ENCODE measurements around the gene STK16. TPM values are rescaled to one million over a fixed set of nuclear protein-coding genes. Genes with fewer than 3 reads are reported as not detected.

STK16 gene
- total RNA-seq, 1 experiment from 2014 or later = 22.0 TPM

DNA sequence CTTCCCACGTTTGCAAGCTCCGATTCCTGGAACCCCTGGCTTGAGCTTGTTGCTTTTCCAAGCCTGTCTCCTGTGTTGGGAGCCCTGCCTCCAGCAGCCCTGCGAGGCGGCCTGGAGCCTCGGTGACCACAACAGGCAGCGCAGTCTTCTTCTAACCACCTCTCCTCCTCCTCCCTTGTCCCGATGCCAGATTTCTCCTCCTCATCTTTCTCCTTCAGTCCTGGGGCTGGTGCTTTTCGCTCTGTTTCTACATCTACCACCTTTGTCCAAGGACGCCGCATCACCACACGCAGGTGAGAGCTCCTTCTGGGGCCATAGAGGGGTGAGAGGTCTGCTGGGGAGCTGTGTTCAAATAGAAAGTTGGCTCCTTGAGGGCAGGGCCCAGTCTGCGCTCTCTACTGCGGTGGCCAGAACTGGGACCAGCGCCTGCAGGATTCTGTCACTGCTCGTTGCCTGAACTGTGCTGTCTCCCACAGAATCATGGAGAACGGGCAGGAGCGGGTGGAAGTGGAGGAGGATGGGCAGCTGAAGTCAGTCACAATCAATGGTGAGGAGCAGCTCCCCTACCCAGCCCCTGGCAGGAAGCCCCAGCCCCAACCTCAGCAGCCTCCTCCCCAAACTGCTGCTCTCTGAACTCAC, 37.8 kb downstream of the STK16 start:
- no peak for DNase-seq (ENCODE audit: low spot score)
- no peak for TF ChIP-seq EZH2 (IDR thresholded peaks at IDR 0.05; ENCODE audit: borderline replicate concordance, low read depth, low read length, poor library complexity, severe bottlenecking)
- TF ChIP-seq, protein P1, sequence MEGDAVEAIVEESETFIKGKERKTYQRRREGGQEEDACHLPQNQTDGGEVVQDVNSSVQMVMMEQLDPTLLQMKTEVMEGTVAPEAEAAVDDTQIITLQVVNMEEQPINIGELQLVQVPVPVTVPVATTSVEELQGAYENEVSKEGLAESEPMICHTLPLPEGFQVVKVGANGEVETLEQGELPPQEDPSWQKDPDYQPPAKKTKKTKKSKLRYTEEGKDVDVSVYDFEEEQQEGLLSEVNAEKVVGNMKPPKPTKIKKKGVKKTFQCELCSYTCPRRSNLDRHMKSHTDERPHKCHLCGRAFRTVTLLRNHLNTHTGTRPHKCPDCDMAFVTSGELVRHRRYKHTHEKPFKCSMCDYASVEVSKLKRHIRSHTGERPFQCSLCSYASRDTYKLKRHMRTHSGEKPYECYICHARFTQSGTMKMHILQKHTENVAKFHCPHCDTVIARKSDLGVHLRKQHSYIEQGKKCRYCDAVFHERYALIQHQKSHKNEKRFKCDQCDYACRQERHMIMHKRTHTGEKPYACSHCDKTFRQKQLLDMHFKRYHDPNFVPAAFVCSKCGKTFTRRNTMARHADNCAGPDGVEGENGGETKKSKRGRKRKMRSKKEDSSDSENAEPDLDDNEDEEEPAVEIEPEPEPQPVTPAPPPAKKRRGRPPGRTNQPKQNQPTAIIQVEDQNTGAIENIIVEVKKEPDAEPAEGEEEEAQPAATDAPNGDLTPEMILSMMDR (conservative IDR thresholded peaks at IDR 0.05; ENCODE audit: low read depth, low read length) = no peak
- no TSS peak for BruUV-seq (replicated peaks)
- Histone ChIP-seq H3K4me1 (ENCODE audit: insufficient read depth, low read length, poor library complexity, severe bottlenecking) (peaks cover 16% of the 10 kb centered on the region), H3K27me3 (replicated peaks; ENCODE audit: insufficient read depth, low read depth, low read length, poor library complexity) (no peaks in the 10 kb centered on the region), H3K27ac (ENCODE audit: low read depth, low read length, poor library complexity, severe bottlenecking) (no peak overlapping the region), H3K4me3 (ENCODE audit: low read depth, low read length, poor library complexity, severe bottlenecking) (no peak overlapping the region), H3K9me3 (ENCODE audit: low read depth, low read length, poor library complexity, severe bottlenecking) (no peaks in the 10 kb centered on the region), H3K36me3 (ENCODE audit: insufficient read depth, low read length, poor library complexity, severe bottlenecking) (peaks cover 2% of the 10 kb centered on the region)
- CTCF ChIA-PET = no interaction called here
- intact Hi-C loops (cut with micrococcal nuclease; ENCODE audit: unreplicated experiment) = no loop called here
- POLR2A ChIA-PET (ENCODE audit: low non-redundant PET) = no interaction called here

- Histone ChIP-seq H3K27me3 (replicated peaks; ENCODE audit: insufficient read depth, low read depth, low read length, poor library complexity) (no peaks in the 10 kb centered on the region), H3K27ac (ENCODE audit: low read depth, low read length, poor library complexity, severe bottlenecking) (no peak overlapping the region), H3K4me3 (ENCODE audit: low read depth, low read length, poor library complexity, severe bottlenecking) (no peak overlapping the region), H3K9me3 (ENCODE audit: low read depth, low read length, poor library complexity, severe bottlenecking) (no peaks in the 10 kb centered on the region), H3K36me3 (ENCODE audit: insufficient read depth, low read length, poor library complexity, severe bottlenecking) (peaks cover 2% of the 10 kb centered on the region), H3K4me1 (ENCODE audit: insufficient read depth, low read length, poor library complexity, severe bottlenecking) (peaks cover 11% of the 10 kb centered on the region)
- TF ChIP-seq EZH2 (IDR thresholded peaks at IDR 0.05; ENCODE audit: borderline replicate concordance, low read depth, low read length, poor library complexity, severe bottlenecking) = no peak
- TF ChIP-seq, protein P1 (conservative IDR thresholded peaks at IDR 0.05; ENCODE audit: low read depth, low read length) = no peak
- ChIA-PET POLR2A (ENCODE audit: low non-redundant PET) (interaction anchor here (0.6 kb wide), 1 partner anchor 17 kb away, joined by 5 read pairs; no protein-coding TSS in a partner anchor), CTCF (no interaction called here)
- intact Hi-C loops (cut with micrococcal nuclease; ENCODE audit: unreplicated experiment) = no loop called here
- no peak for DNase-seq (ENCODE audit: low spot score)
- BruUV-seq (replicated peaks) = no TSS peak
Measured at GRCh38 chr2:219284501-219285372, 39.5 kb downstream of the STK16 start.

DNA sequence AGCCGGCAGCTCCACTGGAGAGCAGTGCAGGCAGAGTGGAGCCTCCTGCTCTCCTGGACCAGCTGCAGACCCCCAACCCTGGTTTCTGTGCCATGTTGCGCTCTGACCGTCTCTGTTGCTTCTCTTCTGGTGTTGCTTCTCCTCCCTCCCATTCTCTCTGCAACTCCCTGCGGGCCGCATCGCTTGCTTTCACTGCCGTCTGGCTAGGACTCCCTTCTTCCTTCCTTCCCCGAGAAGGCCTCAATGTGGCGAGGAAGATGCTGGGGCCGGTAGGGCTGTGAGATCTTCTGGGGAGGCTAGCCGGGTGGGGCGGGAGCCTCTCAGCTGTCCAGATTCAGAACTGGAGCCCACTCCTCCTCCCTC, 40.1 kb downstream of the STK16 start:
- Histone ChIP-seq H3K9me3 (ENCODE audit: low read depth, low read length, poor library complexity, severe bottlenecking) (no peaks in the 10 kb centered on the region), H3K4me1 (ENCODE audit: insufficient read depth, low read length, poor library complexity, severe bottlenecking) (peaks cover 8% of the 10 kb centered on the region), H3K36me3 (ENCODE audit: insufficient read depth, low read length, poor library complexity, severe bottlenecking) (peaks cover 2% of the 10 kb centered on the region), H3K4me3 (ENCODE audit: low read depth, low read length, poor library complexity, severe bottlenecking) (no peak overlapping the region), H3K27me3 (replicated peaks; ENCODE audit: insufficient read depth, low read depth, low read length, poor library complexity) (no peaks in the 10 kb centered on the region), H3K27ac (ENCODE audit: low read depth, low read length, poor library complexity, severe bottlenecking) (no peak overlapping the region)
- DNase-seq (ENCODE audit: low spot score) = no peak
- intact Hi-C loops (cut with micrococcal nuclease; ENCODE audit: unreplicated experiment) = no loop called here
- no TSS peak for BruUV-seq (replicated peaks)
- POLR2A ChIA-PET (ENCODE audit: low non-redundant PET) = interaction anchor here (0.6 kb wide), 1 partner anchor 18 kb away, joined by 5 read pairs; no protein-coding TSS in a partner anchor
- CTCF ChIA-PET = no interaction called here
- no peak for TF ChIP-seq EZH2 (IDR thresholded peaks at IDR 0.05; ENCODE audit: borderline replicate concordance, low read depth, low read length, poor library complexity, severe bottlenecking)
- TF ChIP-seq, protein P1 (conservative IDR thresholded peaks at IDR 0.05; ENCODE audit: low read depth, low read length) = no peak

Measured in A673 (cell line).